Measurements from ENCODE around the gene LTBP1.
"Not testable (repeated sequence)": the region's sequence is repeated elsewhere in the genome, so short reads cannot be mapped to it uniquely, and the experiment has no call there.

The LTBP1 gene

GRCh38 chr2:33158482-33159003 is 211.8 kb downstream of the LTBP1 start:
- DNase-seq: peak; percentile 78

- DNase-seq: no peak
These were observed 213.4 kb downstream of the LTBP1 start for GRCh38 chr2:33160191-33160590.

GRCh38 chr2:33166287-33166881 is 219.6 kb downstream of the LTBP1 start:
- no peak for DNase-seq

- no peak for DNase-seq
These were observed 221.0 kb downstream of the LTBP1 start for GRCh38 chr2:33167622-33168245.

- DNase-seq: no peak
These were observed 221.7 kb downstream of the LTBP1 start for GRCh38 chr2:33168425-33168824.

- no peak for DNase-seq
These were observed 222.2 kb downstream of the LTBP1 start for GRCh38 chr2:33168922-33169321.

GRCh38 chr2:33170251-33170650 is 223.5 kb downstream of the LTBP1 start:
- not testable (repeated sequence) for DNase-seq

GRCh38 chr2:33177627-33178026 is 230.9 kb downstream of the LTBP1 start:
- DNase-seq: no peak

GRCh38 chr2:33178209-33178608 is 231.5 kb downstream of the LTBP1 start:
- DNase-seq: no peak

GRCh38 chr2:33180915-33181314 is 234.2 kb downstream of the LTBP1 start:
- no peak for DNase-seq

GRCh38 chr2:33181466-33181865 is 234.7 kb downstream of the LTBP1 start:
- DNase-seq: no peak

GRCh38 chr2:33184041-33184440 is 237.3 kb downstream of the LTBP1 start:
- DNase-seq: no peak

GRCh38 chr2:33186937-33187336 is 240.2 kb downstream of the LTBP1 start:
- DNase-seq: no peak

GRCh38 chr2:33188799-33189198 is 242.0 kb downstream of the LTBP1 start:
- no peak for DNase-seq

GRCh38 chr2:33190393-33190937 is 243.7 kb downstream of the LTBP1 start:
- no peak for DNase-seq

GRCh38 chr2:33195891-33196290 is 249.1 kb downstream of the LTBP1 start:
- no peak for DNase-seq

- DNase-seq: no peak
These were observed 249.9 kb downstream of the LTBP1 start for GRCh38 chr2:33196700-33197099.

- DNase-seq: no peak
These were observed 250.6 kb downstream of the LTBP1 start for GRCh38 chr2:33197198-33197938.

GRCh38 chr2:33202641-33203522 is 256.1 kb downstream of the LTBP1 start:
- DNase-seq: no peak

GRCh38 chr2:33204945-33205344 is 258.2 kb downstream of the LTBP1 start:
- no peak for DNase-seq

GRCh38 chr2:33205693-33206434 is 259.1 kb downstream of the LTBP1 start:
- no peak for DNase-seq
